Measurements from ENCODE around the gene MOCOS. TPM values are rescaled to one million over a fixed set of nuclear protein-coding genes. Genes with fewer than 3 reads are reported as not detected.
A peak's percentile ranks its signal among the peaks of the same experiment; 100 is the strongest.

Gene MOCOS
- total and polyA plus RNA-seq, 11 donors: 0.07 to 1.0 (median 0.26) TPM

- peak overlapping the region; percentile 61 to 92 (median 75) for H3K4me3 ChIP-seq
- no peaks in the 10 kb centered on the region for H3K9me3 ChIP-seq
- peak overlapping the region; percentile 49 to 94 (median 87) for H3K27ac ChIP-seq
- ATAC-seq (peak in 2 of 4 donors; percentile 20 to 31), DNase-seq (peak in 1 of 5 donors; percentile 23)
- H3K27me3 ChIP-seq: peaks cover 0 to 60% (median 9%) of the 10 kb centered on the region in 9 donors
- peaks cover 0 to 46% (median 17%) of the 10 kb centered on the region in 12 donors for H3K4me1 ChIP-seq
- intact Hi-C loops (cut with DNase I): loop anchor here (5.0 to 10.0 kb wide), 9 partner anchors 39 to 457 kb away; no protein-coding TSS in a partner anchor
- no peaks in the 10 kb centered on the region for H3K36me3 ChIP-seq
- TF ChIP-seq POLR2A (IDR thresholded peaks at IDR 0.05) (no peak), CTCF (IDR thresholded peaks at IDR 0.05) (no peak)
- 1 to 2% (median 2%) methylated on average over 15 to 67 of the region's 67 CpGs for WGBS, 4 donors
Observed at GRCh38 chr18:36298126-36298741, 110.9 kb downstream of the MOCOS start.

GRCh38 chr18:36299015-36299414 is 111.7 kb downstream of the MOCOS start:
- Histone ChIP-seq H3K27me3 (peaks cover 0 to 64% (median 9%) of the 10 kb centered on the region in 9 donors), H3K4me1 (peaks cover 0 to 52% (median 18%) of the 10 kb centered on the region in 12 donors), H3K4me3 (peak overlapping the region in 11 of 12 donors; percentile 61 to 92 (median 75)), H3K9me3 (no peaks in the 10 kb centered on the region), H3K27ac (peak overlapping the region in 8 of 12 donors; percentile 74 to 94 (median 89)), H3K36me3 (no peaks in the 10 kb centered on the region)
- no peak for DNase-seq
- intact Hi-C loops (cut with DNase I): loop anchor here (5.0 to 10.0 kb wide), 9 partner anchors 38 to 456 kb away; no protein-coding TSS in a partner anchor
- no peak for ATAC-seq
- no peak for TF ChIP-seq CTCF (IDR thresholded peaks at IDR 0.05)
- no peak for TF ChIP-seq POLR2A (IDR thresholded peaks at IDR 0.05)
- 43 to 73% (median 58%) methylated on average over 6 of the region's 6 CpGs for WGBS, 4 donors

- intact Hi-C loops (cut with DNase I): loop anchor here in 3 of 10 donors (5.0 to 10.0 kb wide), 3 partner anchors 55 to 172 kb away; no protein-coding TSS in a partner anchor
- DNase-seq (no peak), ATAC-seq (no peak)
- peak overlapping the region in 8 of 12 donors; percentile 5 to 94 (median 89) for H3K27ac ChIP-seq
- peak overlapping the region in 9 of 12 donors; percentile 8 to 92 (median 75) for H3K4me3 ChIP-seq
- TF ChIP-seq POLR2A (IDR thresholded peaks at IDR 0.05) (no peak), CTCF (IDR thresholded peaks at IDR 0.05) (no peak)
- WGBS, 4 donors: 46 to 61% (median 55%) methylated on average over 6 of the region's 6 CpGs
- peaks cover 0 to 62% (median 9%) of the 10 kb centered on the region in 9 donors for H3K27me3 ChIP-seq
- no peaks in the 10 kb centered on the region for H3K36me3 ChIP-seq
- peaks cover 0 to 52% (median 18%) of the 10 kb centered on the region in 12 donors for H3K4me1 ChIP-seq
- no peaks in the 10 kb centered on the region for H3K9me3 ChIP-seq
Observed at GRCh38 chr18:36300211-36300610, 112.9 kb downstream of the MOCOS start.

GRCh38 chr18:36301884-36302283 is 114.6 kb downstream of the MOCOS start:
- ATAC-seq (no peak), DNase-seq (no peak)
- Histone ChIP-seq H3K4me1 (peaks cover 0 to 62% (median 21%) of the 10 kb centered on the region in 12 donors), H3K4me3 (no peak overlapping the region), H3K27ac (peak overlapping the region in 6 of 12 donors; percentile 9 to 65 (median 34)), H3K9me3 (no peaks in the 10 kb centered on the region), H3K27me3 (peaks cover 0 to 47% (median 9%) of the 10 kb centered on the region in 9 donors), H3K36me3 (no peaks in the 10 kb centered on the region)
- intact Hi-C loops (cut with DNase I): loop anchor here in 3 of 10 donors (5.0 to 10.0 kb wide), 3 partner anchors 53 to 170 kb away; no protein-coding TSS in a partner anchor
- TF ChIP-seq POLR2A (IDR thresholded peaks at IDR 0.05) (no peak), CTCF (IDR thresholded peaks at IDR 0.05) (no peak)
- WGBS, 4 donors: 44 to 50% (median 48%) methylated on average over 5 of the region's 5 CpGs
